GM21360 (cell line): ENCODE measurements around the gene GIMAP7.
A peak's percentile ranks its signal among the peaks of the same experiment; 100 is the strongest.
"Not testable (repeated sequence)": the region's sequence is repeated elsewhere in the genome, so short reads cannot be mapped to it uniquely, and the experiment has no call there.

Source experiments
- ATAC-seq: cut with Tn5 transposase; IDR thresholded peaks from one replicate; pipeline ENCODE4 v1.9.1; 2021; ENCODE audit warnings: mild to moderate bottlenecking, moderate library complexity; ENCODE audit not compliant: unreplicated experiment

Gene GIMAP7

GRCh38 chr7:150511048-150511447, 3.6 kb upstream of the GIMAP7 start:
- ATAC-seq = no peak

- no peak for ATAC-seq
Measured at GRCh38 chr7:150513758-150514157, 914 bp upstream of the GIMAP7 start.

- ATAC-seq = peak; percentile 20
Measured at GRCh38 chr7:150515248-150516147, 826 bp downstream of the GIMAP7 start.

DNA sequence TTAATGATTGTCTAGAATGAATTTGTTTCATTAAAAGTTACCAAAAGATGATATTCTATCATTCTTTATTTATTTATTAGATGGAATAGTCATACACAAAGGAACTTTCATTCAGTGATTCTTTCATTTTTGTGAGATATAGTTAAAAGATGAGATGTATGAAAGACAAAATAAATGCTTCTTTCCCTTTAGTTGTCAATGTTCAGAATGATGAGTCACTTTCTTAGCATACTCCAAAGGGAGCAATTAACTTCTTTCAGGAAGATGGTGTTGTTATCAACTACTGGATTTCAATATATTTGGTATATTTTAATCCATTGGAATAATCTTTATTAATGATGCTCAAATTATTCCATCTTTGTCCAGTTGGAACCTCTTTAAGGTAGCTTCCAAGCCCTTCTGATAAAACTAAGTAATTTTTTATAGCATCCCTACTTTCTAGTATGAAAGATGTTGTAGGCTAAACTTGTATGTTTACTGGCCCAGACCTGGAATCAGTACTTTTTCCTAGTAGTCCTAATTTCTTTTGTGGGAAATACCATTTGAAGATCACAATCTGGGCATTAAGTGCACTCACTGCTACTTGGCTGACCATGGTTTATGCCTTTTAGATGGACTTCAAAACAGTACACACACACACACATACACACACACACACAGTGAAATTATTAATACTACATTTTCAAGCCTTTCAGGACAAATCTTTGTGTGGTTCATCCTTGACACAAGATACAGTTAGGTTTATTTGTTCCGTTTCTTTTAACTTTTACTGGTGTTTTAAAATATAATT, 2.5 kb downstream of the GIMAP7 start:
- ATAC-seq = no peak

DNA sequence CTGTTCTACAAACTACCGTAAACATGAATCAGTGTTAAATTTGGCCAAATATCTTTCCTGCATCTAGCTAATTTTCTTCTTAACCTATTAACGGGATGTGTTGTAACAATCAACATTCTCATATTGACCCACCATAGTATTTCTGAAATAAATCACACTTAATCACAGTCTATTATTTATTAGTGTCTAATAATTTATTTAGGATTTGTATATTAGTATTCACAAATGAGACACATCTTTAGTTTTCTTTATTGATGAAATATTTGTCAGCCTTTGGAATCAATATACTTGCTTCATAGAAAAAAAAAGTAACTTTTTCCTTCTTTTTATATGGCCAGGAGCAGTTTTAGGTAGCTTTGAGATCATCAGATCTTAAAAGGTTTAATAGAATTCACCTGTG, 4.6 kb downstream of the GIMAP7 start:
- no peak for ATAC-seq

GRCh38 chr7:150520145-150520544, 5.5 kb downstream of the GIMAP7 start:
- no peak for ATAC-seq

GRCh38 chr7:150522931-150523330, 8.3 kb downstream of the GIMAP7 start:
- not testable (repeated sequence) for ATAC-seq

- no peak for ATAC-seq
Measured at GRCh38 chr7:150524018-150524417, 9.3 kb downstream of the GIMAP7 start.

DNA sequence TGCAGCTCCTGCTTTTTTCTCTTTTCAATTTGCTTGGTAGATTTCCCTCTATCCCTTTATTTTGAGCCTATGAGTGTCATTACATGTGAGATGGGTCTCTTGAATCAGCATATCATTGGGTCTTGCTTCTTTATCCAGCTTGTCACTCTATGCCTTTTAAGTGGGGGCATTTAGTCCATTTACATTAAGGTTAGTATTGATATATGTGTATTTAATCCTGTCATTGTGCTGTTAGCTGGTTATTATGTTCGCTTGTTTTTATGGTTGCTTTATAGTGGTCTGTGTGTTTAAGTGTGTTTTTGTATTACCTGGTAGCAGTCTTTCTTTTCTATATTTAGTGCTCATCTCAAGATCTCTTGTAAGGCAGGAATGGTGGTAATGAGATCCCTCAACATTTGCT, 17.0 kb downstream of the GIMAP7 start:
- ATAC-seq = no peak

- no peak for ATAC-seq
Measured at GRCh38 chr7:150538259-150538658, 23.6 kb downstream of the GIMAP7 start.

DNA sequence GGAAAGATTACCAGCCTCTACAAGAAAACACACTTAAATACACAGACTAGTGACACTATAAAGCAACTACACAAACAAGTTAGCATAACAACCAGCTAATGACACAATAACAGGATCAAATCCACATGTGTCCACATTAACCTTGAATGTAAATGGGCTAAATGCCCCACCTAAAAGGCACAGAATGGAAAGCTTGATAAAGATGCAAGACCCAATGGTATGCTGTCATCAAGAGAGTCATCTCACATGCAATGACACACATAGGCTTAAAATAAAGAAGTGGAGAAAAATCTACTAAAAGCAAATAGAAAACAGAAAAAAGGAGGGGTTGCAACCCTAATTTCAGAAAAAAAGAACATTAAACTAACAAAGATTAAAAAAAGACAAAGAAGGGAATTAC, 38.5 kb downstream of the GIMAP7 start:
- no peak for ATAC-seq

GRCh38 chr7:150556521-150557138, 42.0 kb downstream of the GIMAP7 start:
- no peak for ATAC-seq

- ATAC-seq = no peak
Measured at GRCh38 chr7:150560486-150560885, 45.8 kb downstream of the GIMAP7 start.

- ATAC-seq = no peak
Measured at GRCh38 chr7:150562919-150563318, 48.2 kb downstream of the GIMAP7 start.

- ATAC-seq = no peak
Measured at GRCh38 chr7:150564006-150564405, 49.3 kb downstream of the GIMAP7 start.

- no peak for ATAC-seq
Measured at GRCh38 chr7:150564566-150564965, 49.9 kb downstream of the GIMAP7 start.

GRCh38 chr7:150565239-150565638, 50.6 kb downstream of the GIMAP7 start:
- ATAC-seq = no peak

DNA sequence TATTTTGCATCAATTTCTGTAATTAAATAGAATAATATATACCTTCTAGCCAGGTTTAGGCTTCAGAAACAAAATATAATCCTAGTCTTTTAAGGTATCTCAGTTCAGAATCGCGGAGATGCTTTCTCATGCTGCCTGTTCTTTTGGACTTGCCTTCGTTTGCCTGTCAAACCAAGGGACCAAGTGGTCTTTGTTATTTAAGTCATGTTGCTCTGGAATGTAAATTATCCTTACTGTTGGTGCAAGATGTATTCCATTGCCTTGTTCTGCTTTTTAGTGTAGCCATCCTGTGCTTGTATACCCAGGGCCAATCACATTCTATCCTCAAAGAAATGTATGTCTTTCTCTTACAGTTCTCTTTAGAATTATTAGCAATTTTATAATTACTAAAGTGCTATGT, 51.5 kb downstream of the GIMAP7 start:
- no peak for ATAC-seq

DNA sequence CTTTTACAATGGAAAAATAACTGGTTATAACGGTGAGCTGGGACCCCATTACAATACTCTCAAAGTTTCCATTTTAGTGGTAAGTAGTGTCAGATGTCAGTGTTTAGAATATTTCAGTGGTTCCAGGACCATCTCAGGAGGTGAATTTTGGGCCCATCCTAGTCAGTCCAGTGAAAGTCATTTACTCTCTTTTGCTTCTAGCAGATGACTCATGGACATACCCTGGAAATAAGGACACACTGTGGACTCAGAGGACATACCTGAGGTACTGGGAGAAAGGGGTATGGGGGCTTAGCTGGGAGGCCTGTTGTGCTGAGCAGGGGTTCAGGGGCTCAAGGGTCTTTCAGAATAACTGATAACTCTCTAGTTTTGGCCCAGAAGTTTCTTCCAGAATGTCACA, 51.9 kb downstream of the GIMAP7 start:
- ATAC-seq = no peak

DNA sequence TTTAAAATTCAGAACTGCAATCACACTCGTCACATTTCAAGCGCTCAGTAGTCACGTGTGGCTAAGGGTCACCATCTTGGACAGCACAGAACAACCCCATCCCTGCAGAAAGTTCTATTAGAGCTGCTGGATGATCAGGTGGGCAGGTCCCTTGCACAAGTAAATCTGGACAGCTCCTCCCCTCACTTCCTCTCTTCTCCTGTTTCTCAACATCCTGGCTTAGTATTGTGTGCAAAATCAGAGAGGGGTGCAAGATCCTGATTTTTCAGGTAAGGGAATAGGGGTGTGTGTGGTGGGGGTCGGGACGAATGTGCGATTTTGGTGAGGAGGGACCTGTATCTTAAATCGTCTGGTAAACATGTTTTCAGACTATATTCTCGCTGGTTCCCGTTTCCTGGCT, 52.5 kb downstream of the GIMAP7 start, which contains the start of gene GIMAP4:
Gene GIMAP4, plus strand, starts transcription at position 222 of the 400 bp plus-strand sequence. CDS start 2,512 bp downstream, outside the sequence.
- no peak for ATAC-seq

DNA sequence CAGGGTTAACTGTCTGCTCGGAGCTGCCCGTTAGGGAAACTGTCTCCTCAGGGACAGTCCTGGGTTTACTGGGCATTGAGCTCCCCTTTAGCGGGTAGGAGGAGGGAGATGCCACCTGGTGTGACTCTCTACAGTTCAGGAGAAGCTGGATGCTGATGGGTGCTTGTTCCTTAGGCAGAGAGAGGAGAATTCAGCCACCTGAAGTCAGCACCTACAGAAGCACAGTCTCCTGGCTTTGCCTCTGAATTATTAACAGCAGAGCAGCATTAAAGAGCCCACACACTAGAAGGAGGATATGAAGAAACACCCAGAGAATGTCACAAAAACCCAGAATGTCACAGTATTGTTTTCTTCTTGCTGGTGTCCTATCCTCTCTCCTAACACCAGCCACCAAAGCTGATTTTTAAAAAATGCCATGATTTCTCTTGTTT, 53.2 kb downstream of the GIMAP7 start:
- ATAC-seq = no peak
